WTC11 (cell line): ENCODE measurements around the gene PSMD12. TPM values are rescaled to one million over a fixed set of nuclear protein-coding genes. Genes with fewer than 3 reads are reported as not detected.

Experiments used
- ELF4 ChIP-seq: sonication (generic); formaldehyde crosslinking; IDR thresholded peaks from 2 replicates; pipeline ENCODE4 v1.8.1; 2022; ENCODE audit warnings: low read depth, mild to moderate bottlenecking, moderate library complexity, missing genetic modification reagents
- HMGA2 ChIP-seq: fragments of 250-450 bp; sonication (Bioruptor Pico); IDR thresholded peaks from 2 replicates; pipeline ENCODE4 v1.4.0; 2021; ENCODE audit warnings: mild to moderate bottlenecking, moderate library complexity
- JAZF1 ChIP-seq: fragments of 250-450 bp; sonication (Bioruptor Pico); IDR thresholded peaks from 2 replicates; pipeline ENCODE4 v1.9.0; 2021; ENCODE audit warnings: moderate library complexity, mild to moderate bottlenecking, inconsistent platforms
- KAT7 ChIP-seq: sonication (generic); formaldehyde crosslinking; IDR thresholded peaks from 2 replicates; pipeline ENCODE4 v1.8.1; 2023; ENCODE audit warnings: missing genetic modification reagents, mild to moderate bottlenecking, borderline replicate concordance
- RORB ChIP-seq: fragments of 250-450 bp; sonication (Bioruptor Pico); IDR thresholded peaks from 2 replicates; pipeline ENCODE4 v1.9.0; 2021; ENCODE audit warnings: mild to moderate bottlenecking
- SOX15 ChIP-seq: fragments of 250-450 bp; sonication (Bioruptor Pico); IDR thresholded peaks from 2 replicates; pipeline ENCODE4 v1.9.0; 2021; ENCODE audit warnings: mild to moderate bottlenecking
- TEAD1 ChIP-seq: sonication (generic); formaldehyde crosslinking; IDR thresholded peaks from 2 replicates; pipeline ENCODE4 v1.8.0; 2022; ENCODE audit warnings: mild to moderate bottlenecking, missing genetic modification reagents
- ZNF121 ChIP-seq: sonication (generic); formaldehyde crosslinking; IDR thresholded peaks from 2 replicates; pipeline ENCODE4 v1.8.0; 2023; ENCODE audit warnings: missing genetic modification reagents
- ZNF232 ChIP-seq: sonication (generic); formaldehyde crosslinking; IDR thresholded peaks from 2 replicates; pipeline ENCODE4 v1.8.0; 2022; ENCODE audit warnings: mild to moderate bottlenecking, missing genetic modification reagents
- ZNF423 ChIP-seq: fragments of 250-450 bp; sonication (Bioruptor Pico); IDR thresholded peaks from 2 replicates; pipeline ENCODE4 v2.1.2; 2022; ENCODE audit warnings: mild to moderate bottlenecking, moderate library complexity
- total RNA-seq: library from RNA; stranded (reverse); gene quantifications from 3 replicates; pipeline ENCODE4 v1.2.3, GENCODE V29; 2021
- TF ChIP-seq, protein P1 (sequence below): sonication (generic); formaldehyde crosslinking; IDR thresholded peaks from 2 replicates; pipeline ENCODE4 v1.8.0; 2023; ENCODE audit warnings: missing genetic modification reagents, mild to moderate bottlenecking, borderline replicate concordance
- TF ChIP-seq, protein P2 (sequence below): fragments of 250-450 bp; sonication (Bioruptor Pico); IDR thresholded peaks from 2 replicates; pipeline ENCODE4 v2.1.2; 2022; ENCODE audit warnings: mild to moderate bottlenecking, moderate library complexity
- TF ChIP-seq, protein P3 (sequence below): sonication (generic); formaldehyde crosslinking; IDR thresholded peaks from 2 replicates; pipeline ENCODE4 v1.8.1; 2023; ENCODE audit warnings: mild to moderate bottlenecking, moderate library complexity, missing genetic modification reagents
- TF ChIP-seq, protein P4 (sequence below): sonication (generic); formaldehyde crosslinking; IDR thresholded peaks from 2 replicates; pipeline ENCODE4 v1.8.1; 2022; ENCODE audit warnings: mild to moderate bottlenecking, missing genetic modification reagents, moderate library complexity, borderline replicate concordance
- TF ChIP-seq, protein P5 (sequence below): sonication (generic); formaldehyde crosslinking; IDR thresholded peaks from 2 replicates; pipeline ENCODE4 v1.8.1; 2022; ENCODE audit warnings: low read depth, missing genetic modification reagents, borderline replicate concordance
- TF ChIP-seq, protein P6 (sequence below): sonication (generic); formaldehyde crosslinking; IDR thresholded peaks from 2 replicates; pipeline ENCODE4 v1.8.0; 2022; ENCODE audit warnings: missing genetic modification reagents
- TF ChIP-seq, protein P7 (sequence below): sonication (generic); formaldehyde crosslinking; IDR thresholded peaks from 2 replicates; pipeline ENCODE4 v1.8.1; 2023; ENCODE audit warnings: mild to moderate bottlenecking, missing genetic modification reagents
- TF ChIP-seq, protein P8 (sequence below): sonication (generic); formaldehyde crosslinking; IDR thresholded peaks from 2 replicates; pipeline ENCODE4 v1.8.1; 2023; ENCODE audit warnings: mild to moderate bottlenecking, missing genetic modification reagents, borderline replicate concordance

The PSMD12 gene
- total RNA-seq, 1 experiment from 2014 or later, result 66.9 TPM

DNA sequence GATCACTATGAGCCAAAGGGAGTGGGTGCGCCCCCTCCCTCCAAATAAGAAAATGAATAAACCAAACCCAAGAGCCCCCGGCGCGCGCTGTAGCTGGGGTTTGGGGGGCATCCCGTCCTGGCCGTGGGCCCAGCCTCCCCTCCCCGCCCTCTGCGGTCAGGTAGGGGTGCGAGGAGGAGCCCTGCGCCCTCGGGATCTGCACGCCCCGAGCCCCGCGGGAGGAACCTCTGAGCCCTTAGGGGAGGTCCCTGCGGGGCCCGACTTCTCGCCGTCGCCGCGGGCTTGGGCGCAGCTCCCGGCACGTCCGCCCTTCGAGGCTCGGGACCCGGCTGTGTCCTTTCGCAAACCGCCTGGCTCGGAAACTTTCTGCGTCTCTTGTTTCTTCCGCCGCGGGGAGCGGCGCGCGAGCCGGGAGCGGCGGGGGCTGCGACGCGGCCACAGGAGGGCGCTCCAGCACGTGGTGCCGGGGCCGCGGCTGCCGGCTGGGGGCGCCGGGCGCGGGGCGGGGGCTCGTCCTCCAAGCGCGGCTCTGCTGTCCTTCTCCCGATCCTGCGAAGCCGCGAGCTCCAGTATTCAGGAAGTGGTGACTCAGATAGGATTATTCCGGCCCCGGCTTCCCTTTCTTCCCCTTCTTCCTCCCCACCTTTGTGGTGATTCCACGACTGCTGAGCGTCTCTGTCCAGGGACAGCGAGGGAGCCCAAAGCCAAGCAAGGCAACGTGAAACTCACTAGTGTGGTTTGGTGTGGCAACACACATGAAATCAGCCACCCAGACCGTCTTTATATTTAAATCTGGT is 12.3 kb upstream of the PSMD12 start (continued):
- TF ChIP-seq, protein P1, sequence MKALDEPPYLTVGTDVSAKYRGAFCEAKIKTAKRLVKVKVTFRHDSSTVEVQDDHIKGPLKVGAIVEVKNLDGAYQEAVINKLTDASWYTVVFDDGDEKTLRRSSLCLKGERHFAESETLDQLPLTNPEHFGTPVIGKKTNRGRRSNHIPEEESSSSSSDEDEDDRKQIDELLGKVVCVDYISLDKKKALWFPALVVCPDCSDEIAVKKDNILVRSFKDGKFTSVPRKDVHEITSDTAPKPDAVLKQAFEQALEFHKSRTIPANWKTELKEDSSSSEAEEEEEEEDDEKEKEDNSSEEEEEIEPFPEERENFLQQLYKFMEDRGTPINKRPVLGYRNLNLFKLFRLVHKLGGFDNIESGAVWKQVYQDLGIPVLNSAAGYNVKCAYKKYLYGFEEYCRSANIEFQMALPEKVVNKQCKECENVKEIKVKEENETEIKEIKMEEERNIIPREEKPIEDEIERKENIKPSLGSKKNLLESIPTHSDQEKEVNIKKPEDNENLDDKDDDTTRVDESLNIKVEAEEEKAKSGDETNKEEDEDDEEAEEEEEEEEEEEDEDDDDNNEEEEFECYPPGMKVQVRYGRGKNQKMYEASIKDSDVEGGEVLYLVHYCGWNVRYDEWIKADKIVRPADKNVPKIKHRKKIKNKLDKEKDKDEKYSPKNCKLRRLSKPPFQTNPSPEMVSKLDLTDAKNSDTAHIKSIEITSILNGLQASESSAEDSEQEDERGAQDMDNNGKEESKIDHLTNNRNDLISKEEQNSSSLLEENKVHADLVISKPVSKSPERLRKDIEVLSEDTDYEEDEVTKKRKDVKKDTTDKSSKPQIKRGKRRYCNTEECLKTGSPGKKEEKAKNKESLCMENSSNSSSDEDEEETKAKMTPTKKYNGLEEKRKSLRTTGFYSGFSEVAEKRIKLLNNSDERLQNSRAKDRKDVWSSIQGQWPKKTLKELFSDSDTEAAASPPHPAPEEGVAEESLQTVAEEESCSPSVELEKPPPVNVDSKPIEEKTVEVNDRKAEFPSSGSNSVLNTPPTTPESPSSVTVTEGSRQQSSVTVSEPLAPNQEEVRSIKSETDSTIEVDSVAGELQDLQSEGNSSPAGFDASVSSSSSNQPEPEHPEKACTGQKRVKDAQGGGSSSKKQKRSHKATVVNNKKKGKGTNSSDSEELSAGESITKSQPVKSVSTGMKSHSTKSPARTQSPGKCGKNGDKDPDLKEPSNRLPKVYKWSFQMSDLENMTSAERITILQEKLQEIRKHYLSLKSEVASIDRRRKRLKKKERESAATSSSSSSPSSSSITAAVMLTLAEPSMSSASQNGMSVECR (CRISPR knock-in tag), result no peak
- TF ChIP-seq, protein P2, sequence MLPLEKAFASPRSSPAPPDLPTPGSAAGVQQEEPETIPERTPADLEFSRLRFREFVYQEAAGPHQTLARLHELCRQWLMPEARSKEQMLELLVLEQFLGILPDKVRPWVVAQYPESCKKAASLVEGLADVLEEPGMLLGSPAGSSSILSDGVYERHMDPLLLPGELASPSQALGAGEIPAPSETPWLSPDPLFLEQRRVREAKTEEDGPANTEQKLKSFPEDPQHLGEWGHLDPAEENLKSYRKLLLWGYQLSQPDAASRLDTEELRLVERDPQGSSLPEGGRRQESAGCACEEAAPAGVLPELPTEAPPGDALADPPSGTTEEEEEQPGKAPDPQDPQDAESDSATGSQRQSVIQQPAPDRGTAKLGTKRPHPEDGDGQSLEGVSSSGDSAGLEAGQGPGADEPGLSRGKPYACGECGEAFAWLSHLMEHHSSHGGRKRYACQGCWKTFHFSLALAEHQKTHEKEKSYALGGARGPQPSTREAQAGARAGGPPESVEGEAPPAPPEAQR (CRISPR knock-in tag), result no peak
- TF ChIP-seq KAT7 (CRISPR knock-in tag), result peak; percentile 57; the same call in 1 of the 2 replicates
- no peak for TF ChIP-seq JAZF1 (CRISPR knock-in tag)
- TF ChIP-seq SOX15 (CRISPR knock-in tag), result no peak
- TF ChIP-seq, protein P3, sequence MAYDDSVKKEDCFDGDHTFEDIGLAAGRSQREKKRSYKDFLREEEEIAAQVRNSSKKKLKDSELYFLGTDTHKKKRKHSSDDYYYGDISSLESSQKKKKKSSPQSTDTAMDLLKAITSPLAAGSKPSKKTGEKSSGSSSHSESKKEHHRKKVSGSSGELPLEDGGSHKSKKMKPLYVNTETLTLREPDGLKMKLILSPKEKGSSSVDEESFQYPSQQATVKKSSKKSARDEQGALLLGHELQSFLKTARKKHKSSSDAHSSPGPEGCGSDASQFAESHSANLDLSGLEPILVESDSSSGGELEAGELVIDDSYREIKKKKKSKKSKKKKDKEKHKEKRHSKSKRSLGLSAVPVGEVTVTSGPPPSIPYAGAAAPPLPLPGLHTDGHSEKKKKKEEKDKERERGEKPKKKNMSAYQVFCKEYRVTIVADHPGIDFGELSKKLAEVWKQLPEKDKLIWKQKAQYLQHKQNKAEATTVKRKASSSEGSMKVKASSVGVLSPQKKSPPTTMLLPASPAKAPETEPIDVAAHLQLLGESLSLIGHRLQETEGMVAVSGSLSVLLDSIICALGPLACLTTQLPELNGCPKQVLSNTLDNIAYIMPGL (CRISPR knock-in tag), result peak; percentile 95
- TF ChIP-seq ZNF121 (CRISPR knock-in tag), result no peak
- no peak for TF ChIP-seq ZNF423 (CRISPR knock-in tag)
- TF ChIP-seq, protein P4, sequence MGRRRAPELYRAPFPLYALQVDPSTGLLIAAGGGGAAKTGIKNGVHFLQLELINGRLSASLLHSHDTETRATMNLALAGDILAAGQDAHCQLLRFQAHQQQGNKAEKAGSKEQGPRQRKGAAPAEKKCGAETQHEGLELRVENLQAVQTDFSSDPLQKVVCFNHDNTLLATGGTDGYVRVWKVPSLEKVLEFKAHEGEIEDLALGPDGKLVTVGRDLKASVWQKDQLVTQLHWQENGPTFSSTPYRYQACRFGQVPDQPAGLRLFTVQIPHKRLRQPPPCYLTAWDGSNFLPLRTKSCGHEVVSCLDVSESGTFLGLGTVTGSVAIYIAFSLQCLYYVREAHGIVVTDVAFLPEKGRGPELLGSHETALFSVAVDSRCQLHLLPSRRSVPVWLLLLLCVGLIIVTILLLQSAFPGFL (CRISPR knock-in tag), result no peak
- TF ChIP-seq, protein P5, sequence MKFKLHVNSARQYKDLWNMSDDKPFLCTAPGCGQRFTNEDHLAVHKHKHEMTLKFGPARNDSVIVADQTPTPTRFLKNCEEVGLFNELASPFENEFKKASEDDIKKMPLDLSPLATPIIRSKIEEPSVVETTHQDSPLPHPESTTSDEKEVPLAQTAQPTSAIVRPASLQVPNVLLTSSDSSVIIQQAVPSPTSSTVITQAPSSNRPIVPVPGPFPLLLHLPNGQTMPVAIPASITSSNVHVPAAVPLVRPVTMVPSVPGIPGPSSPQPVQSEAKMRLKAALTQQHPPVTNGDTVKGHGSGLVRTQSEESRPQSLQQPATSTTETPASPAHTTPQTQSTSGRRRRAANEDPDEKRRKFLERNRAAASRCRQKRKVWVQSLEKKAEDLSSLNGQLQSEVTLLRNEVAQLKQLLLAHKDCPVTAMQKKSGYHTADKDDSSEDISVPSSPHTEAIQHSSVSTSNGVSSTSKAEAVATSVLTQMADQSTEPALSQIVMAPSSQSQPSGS, result no peak
- TF ChIP-seq ELF4 (CRISPR knock-in tag), result no peak
- TF ChIP-seq, protein P6, sequence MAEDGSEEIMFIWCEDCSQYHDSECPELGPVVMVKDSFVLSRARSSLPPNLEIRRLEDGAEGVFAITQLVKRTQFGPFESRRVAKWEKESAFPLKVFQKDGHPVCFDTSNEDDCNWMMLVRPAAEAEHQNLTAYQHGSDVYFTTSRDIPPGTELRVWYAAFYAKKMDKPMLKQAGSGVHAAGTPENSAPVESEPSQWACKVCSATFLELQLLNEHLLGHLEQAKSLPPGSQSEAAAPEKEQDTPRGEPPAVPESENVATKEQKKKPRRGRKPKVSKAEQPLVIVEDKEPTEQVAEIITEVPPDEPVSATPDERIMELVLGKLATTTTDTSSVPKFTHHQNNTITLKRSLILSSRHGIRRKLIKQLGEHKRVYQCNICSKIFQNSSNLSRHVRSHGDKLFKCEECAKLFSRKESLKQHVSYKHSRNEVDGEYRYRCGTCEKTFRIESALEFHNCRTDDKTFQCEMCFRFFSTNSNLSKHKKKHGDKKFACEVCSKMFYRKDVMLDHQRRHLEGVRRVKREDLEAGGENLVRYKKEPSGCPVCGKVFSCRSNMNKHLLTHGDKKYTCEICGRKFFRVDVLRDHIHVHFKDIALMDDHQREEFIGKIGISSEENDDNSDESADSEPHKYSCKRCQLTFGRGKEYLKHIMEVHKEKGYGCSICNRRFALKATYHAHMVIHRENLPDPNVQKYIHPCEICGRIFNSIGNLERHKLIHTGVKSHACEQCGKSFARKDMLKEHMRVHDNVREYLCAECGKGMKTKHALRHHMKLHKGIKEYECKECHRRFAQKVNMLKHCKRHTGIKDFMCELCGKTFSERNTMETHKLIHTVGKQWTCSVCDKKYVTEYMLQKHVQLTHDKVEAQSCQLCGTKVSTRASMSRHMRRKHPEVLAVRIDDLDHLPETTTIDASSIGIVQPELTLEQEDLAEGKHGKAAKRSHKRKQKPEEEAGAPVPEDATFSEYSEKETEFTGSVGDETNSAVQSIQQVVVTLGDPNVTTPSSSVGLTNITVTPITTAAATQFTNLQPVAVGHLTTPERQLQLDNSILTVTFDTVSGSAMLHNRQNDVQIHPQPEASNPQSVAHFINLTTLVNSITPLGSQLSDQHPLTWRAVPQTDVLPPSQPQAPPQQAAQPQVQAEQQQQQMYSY, result no peak
- peak; percentile 70 for TF ChIP-seq TEAD1
- no peak for TF ChIP-seq ZNF232 (CRISPR knock-in tag)
- TF ChIP-seq HMGA2 (CRISPR knock-in tag), result no peak
- TF ChIP-seq, protein P7, sequence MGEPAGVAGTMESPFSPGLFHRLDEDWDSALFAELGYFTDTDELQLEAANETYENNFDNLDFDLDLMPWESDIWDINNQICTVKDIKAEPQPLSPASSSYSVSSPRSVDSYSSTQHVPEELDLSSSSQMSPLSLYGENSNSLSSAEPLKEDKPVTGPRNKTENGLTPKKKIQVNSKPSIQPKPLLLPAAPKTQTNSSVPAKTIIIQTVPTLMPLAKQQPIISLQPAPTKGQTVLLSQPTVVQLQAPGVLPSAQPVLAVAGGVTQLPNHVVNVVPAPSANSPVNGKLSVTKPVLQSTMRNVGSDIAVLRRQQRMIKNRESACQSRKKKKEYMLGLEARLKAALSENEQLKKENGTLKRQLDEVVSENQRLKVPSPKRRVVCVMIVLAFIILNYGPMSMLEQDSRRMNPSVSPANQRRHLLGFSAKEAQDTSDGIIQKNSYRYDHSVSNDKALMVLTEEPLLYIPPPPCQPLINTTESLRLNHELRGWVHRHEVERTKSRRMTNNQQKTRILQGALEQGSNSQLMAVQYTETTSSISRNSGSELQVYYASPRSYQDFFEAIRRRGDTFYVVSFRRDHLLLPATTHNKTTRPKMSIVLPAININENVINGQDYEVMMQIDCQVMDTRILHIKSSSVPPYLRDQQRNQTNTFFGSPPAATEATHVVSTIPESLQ, result no peak
- TF ChIP-seq, protein P8, sequence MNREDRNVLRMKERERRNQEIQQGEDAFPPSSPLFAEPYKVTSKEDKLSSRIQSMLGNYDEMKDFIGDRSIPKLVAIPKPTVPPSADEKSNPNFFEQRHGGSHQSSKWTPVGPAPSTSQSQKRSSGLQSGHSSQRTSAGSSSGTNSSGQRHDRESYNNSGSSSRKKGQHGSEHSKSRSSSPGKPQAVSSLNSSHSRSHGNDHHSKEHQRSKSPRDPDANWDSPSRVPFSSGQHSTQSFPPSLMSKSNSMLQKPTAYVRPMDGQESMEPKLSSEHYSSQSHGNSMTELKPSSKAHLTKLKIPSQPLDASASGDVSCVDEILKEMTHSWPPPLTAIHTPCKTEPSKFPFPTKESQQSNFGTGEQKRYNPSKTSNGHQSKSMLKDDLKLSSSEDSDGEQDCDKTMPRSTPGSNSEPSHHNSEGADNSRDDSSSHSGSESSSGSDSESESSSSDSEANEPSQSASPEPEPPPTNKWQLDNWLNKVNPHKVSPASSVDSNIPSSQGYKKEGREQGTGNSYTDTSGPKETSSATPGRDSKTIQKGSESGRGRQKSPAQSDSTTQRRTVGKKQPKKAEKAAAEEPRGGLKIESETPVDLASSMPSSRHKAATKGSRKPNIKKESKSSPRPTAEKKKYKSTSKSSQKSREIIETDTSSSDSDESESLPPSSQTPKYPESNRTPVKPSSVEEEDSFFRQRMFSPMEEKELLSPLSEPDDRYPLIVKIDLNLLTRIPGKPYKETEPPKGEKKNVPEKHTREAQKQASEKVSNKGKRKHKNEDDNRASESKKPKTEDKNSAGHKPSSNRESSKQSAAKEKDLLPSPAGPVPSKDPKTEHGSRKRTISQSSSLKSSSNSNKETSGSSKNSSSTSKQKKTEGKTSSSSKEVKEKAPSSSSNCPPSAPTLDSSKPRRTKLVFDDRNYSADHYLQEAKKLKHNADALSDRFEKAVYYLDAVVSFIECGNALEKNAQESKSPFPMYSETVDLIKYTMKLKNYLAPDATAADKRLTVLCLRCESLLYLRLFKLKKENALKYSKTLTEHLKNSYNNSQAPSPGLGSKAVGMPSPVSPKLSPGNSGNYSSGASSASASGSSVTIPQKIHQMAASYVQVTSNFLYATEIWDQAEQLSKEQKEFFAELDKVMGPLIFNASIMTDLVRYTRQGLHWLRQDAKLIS, result no peak
- TF ChIP-seq RORB (CRISPR knock-in tag), result no peak
